K562 (cell line): Measurements from ENCODE around the gene FCGBP. TPM values are rescaled to one million over a fixed set of nuclear protein-coding genes. Genes with fewer than 3 reads are reported as not detected.

ENCODE experiments used
- ATAC-seq: fragments of 200-7000 bp; cut with Tn5 transposase; 3 replicates; pipeline ENCODE4 v1.9.1; 2020; ENCODE audit warnings: moderate library complexity
- BruUV-seq: library from RNA; stranded (reverse); fragments of 400-500 nt; replicated peaks from 2 replicates; lab custom pipeline; 2021; lab: Mats Ljungman, UMichigan
- CTCF ChIA-PET: fragments of 300-600 bp; formaldehyde crosslinking; extraction: SDS; loops from one replicate; lab custom pipeline; 2021; ENCODE audit warnings: low intra/inter-chr PET ratio; lab: Yijun Ruan, JAX
- POLR2A ChIA-PET: fragments of 300-600, 350-650 bp; sonication (Branson Sonifier 250); formaldehyde crosslinking; extraction: SDS; loops from one replicate; lab custom pipeline; 2021; ENCODE audit warnings: antibody characterized with exemption, inconsistent platforms; lab: Yijun Ruan, JAX
- DNase-seq, 4 experiments: peaks; one replicate each; pipeline versions ENCODE4 v3.0.0 to v3.0.0-alpha.2; 2011 to 2018; ENCODE audit warnings: low spot score in 3 of 4, mixed read lengths in 3 of 4; ENCODE audit errors: extremely low read depth in 1 of 4
- FAIRE-seq: peaks from 2 replicates; lab custom pipeline; 2011; peaks lifted over from hg19 to GRCh38; lab: Jason Lieb, UNC
- H2AFZ ChIP-seq: 2 replicates; pipeline ENCODE4 v1.6.0; 2011; ENCODE audit warnings: low read depth, low read length, control low read depth, inconsistent platforms
- H3K27ac ChIP-seq: fragments of 200-600 bp; 3 replicates; pipeline ENCODE4 v1.8.0; 2011; ENCODE audit warnings: low read depth, mild to moderate bottlenecking, control low read depth, inconsistent platforms, low read length, moderate library complexity, mixed read lengths; ENCODE audit errors: extremely low read depth
- H3K27me3 ChIP-seq, 2 experiments: fragments of 300-600 bp in 1 of 2; 2 replicates in 1 of 2; 3 replicates in 1 of 2; pipeline versions ENCODE4 v1.6.0 to v1.8.0; 2011; ENCODE audit warnings: inconsistent platforms in 2 of 2, low read length in 2 of 2, mild to moderate bottlenecking in 1 of 2, mixed read lengths in 1 of 2, moderate library complexity in 1 of 2; ENCODE audit not compliant: control insufficient read depth in 2 of 2, insufficient read depth in 2 of 2
- H3K36me3 ChIP-seq: fragments of 300-600 bp; 3 replicates; pipeline ENCODE4 v1.8.0; 2011; ENCODE audit warnings: mild to moderate bottlenecking, low read length, inconsistent platforms; ENCODE audit not compliant: control insufficient read depth, insufficient read depth
- H3K4me1 ChIP-seq, 2 experiments: fragments of 200-600 bp in 1 of 2; replicated peaks in 1 of 2; 2 replicates in 1 of 2; 3 replicates in 1 of 2; pipeline versions ENCODE4 v1.5.1 to v1.8.0; 2011; ENCODE audit warnings: inconsistent platforms in 2 of 2, low read length in 2 of 2, mild to moderate bottlenecking in 1 of 2, mixed read lengths in 1 of 2, moderate library complexity in 1 of 2; ENCODE audit not compliant: control insufficient read depth in 2 of 2, insufficient read depth in 2 of 2
- H3K4me2 ChIP-seq: 2 replicates; pipeline ENCODE4 v1.6.1; 2011; ENCODE audit warnings: low read length, control low read depth, inconsistent platforms, mixed read lengths; ENCODE audit not compliant: insufficient read depth
- H3K4me3 ChIP-seq: fragments of 200-600 bp; sonication (generic), shearing (Covaris generic); 2 replicates; pipeline ENCODE4 v1.5.1; 2016; ENCODE audit warnings: control low read depth, inconsistent platforms
- H3K79me2 ChIP-seq: fragments of 200-600 bp; 3 replicates; pipeline ENCODE4 v1.8.0; 2011; ENCODE audit warnings: low read length, inconsistent platforms; ENCODE audit not compliant: control insufficient read depth, insufficient read depth
- H3K9ac ChIP-seq, 2 experiments: 2 replicates each; pipeline versions ENCODE4 v1.6.0 to v1.6.1; 2011; ENCODE audit warnings: low read depth in 2 of 2, low read length in 2 of 2, control low read depth in 1 of 2, inconsistent platforms in 1 of 2, mild to moderate bottlenecking in 1 of 2, mixed read lengths in 1 of 2; ENCODE audit not compliant: insufficient read depth in 1 of 2
- H3K9me1 ChIP-seq: one replicate; pipeline ENCODE4 v1.6.0; 2011; ENCODE audit warnings: inconsistent platforms, mild to moderate bottlenecking, low read length, moderate library complexity; ENCODE audit not compliant: control insufficient read depth, insufficient read depth
- H3K9me3 ChIP-seq: replicated peaks from 2 replicates; pipeline ENCODE4 v1.5.1; 2011; ENCODE audit warnings: low read depth, low read length, inconsistent platforms; ENCODE audit not compliant: control insufficient read depth, insufficient read depth
- H4K20me1 ChIP-seq: replicated peaks from 2 replicates; pipeline ENCODE4 v1.6.1; 2011; ENCODE audit warnings: low read length, inconsistent platforms, mixed read lengths; ENCODE audit not compliant: control insufficient read depth, insufficient read depth
- ARNT ChIP-seq, 2 experiments: fragments of 450-650 bp; IDR thresholded peaks; 2 replicates each; pipeline ENCODE4 v1.6.1; 2016; ENCODE audit warnings: mild to moderate bottlenecking in 1 of 2
- DEAF1 ChIP-seq: fragments of 450-650 bp; formaldehyde crosslinking; IDR thresholded peaks from 2 replicates; pipeline ENCODE4 v1.4.0; 2020; ENCODE audit warnings: mild to moderate bottlenecking, moderate library complexity
- DMBX1 ChIP-seq: fragments of 250-450 bp; sonication (Bioruptor Pico); IDR thresholded peaks from 2 replicates; pipeline ENCODE4 v1.8.0; 2022; ENCODE audit warnings: inconsistent platforms, mild to moderate bottlenecking, moderate library complexity, borderline replicate concordance
- ELF1 ChIP-seq: fragments of 200-800 bp; sonication (Bioruptor generic); IDR thresholded peaks from 2 replicates; pipeline ENCODE4 v1.6.1; 2016; ENCODE audit warnings: missing genetic modification characterization, missing compliant biosample characterization
- GATAD2A ChIP-seq: fragments of 450-650 bp; IDR thresholded peaks from 2 replicates; pipeline ENCODE4 v1.6.1; 2017
- HNRNPH1 ChIP-seq: fragments of 200-400 bp; formaldehyde crosslinking; optimal IDR thresholded peaks from 2 replicates; pipeline ENCODE3; 2017; ENCODE audit warnings: low read depth, mild to moderate bottlenecking, low read length, moderate library complexity
- HNRNPL ChIP-seq: fragments of 200-400 bp; formaldehyde crosslinking; IDR thresholded peaks from 2 replicates; pipeline ENCODE4 v1.6.1; 2017; ENCODE audit warnings: low read depth, mild to moderate bottlenecking, low read length
- HOXB6 ChIP-seq: fragments of 250-450 bp; sonication (Bioruptor Pico); IDR thresholded peaks from 2 replicates; pipeline ENCODE4 v1.5.1; 2022; ENCODE audit warnings: mild to moderate bottlenecking, borderline replicate concordance
- NEUROD1 ChIP-seq: fragments of 150-350 bp; IDR thresholded peaks from 2 replicates; pipeline ENCODE4 v1.6.1; 2014; ENCODE audit warnings: borderline replicate concordance, low read length, low read depth; ENCODE audit not compliant: partially characterized antibody
- POU5F1 ChIP-seq: fragments of 150-350 bp; IDR thresholded peaks from 2 replicates; pipeline ENCODE4 v1.6.1; 2014; ENCODE audit warnings: borderline replicate concordance, low read length, low read depth, mild to moderate bottlenecking; ENCODE audit not compliant: partially characterized antibody
- TSC22D4 ChIP-seq: fragments of 450-650 bp; IDR thresholded peaks from 2 replicates; pipeline ENCODE4 v1.6.1; 2016; ENCODE audit warnings: missing genetic modification characterization, missing biosample characterization, control low read depth
- ZNF316 ChIP-seq: fragments of 450-650 bp; IDR thresholded peaks from 2 replicates; pipeline ENCODE4 v1.6.1; 2016
- ZNF41 ChIP-seq: fragments of 250-450 bp; sonication (Bioruptor Pico); conservative IDR thresholded peaks from 2 replicates; pipeline ENCODE4 v1.4.0; 2020; ENCODE audit warnings: mild to moderate bottlenecking
- ZNF561 ChIP-seq: fragments of 450-650 bp; formaldehyde crosslinking; conservative IDR thresholded peaks from 2 replicates; pipeline ENCODE4 v1.4.0; 2020; ENCODE audit warnings: mild to moderate bottlenecking, moderate library complexity
- ZNF76 ChIP-seq: fragments of 250-450 bp; sonication (Bioruptor Pico); IDR thresholded peaks from 2 replicates; pipeline ENCODE4 v1.4.0; 2020; ENCODE audit warnings: mild to moderate bottlenecking, moderate library complexity, borderline replicate concordance
- WGBS: fragments of 100-300 bp; shearing (Covaris generic); methylation state at CpG from one replicate; pipeline ENCODE4 v1.1.6; 2016; ENCODE audit warnings: low coverage, mixed read lengths; ENCODE audit not compliant: insufficient coverage; ENCODE audit errors: missing lambda C conversion rate; 5-methylcytosine and 5-hydroxymethylcytosine counted together
- in situ Hi-C: fragments of 300-500 bp; cut with MboI; formaldehyde crosslinking; loops from 4 replicates; pipeline ENCODE4 v1.15.0; 2018; ENCODE audit warnings: inconsistent platforms, mixed read lengths
- intact Hi-C: fragments of 100-400 bp; cut with micrococcal nuclease; formaldehyde crosslinking; loops from 2 replicates; pipeline ENCODE4 v1.14.2; 2022
- polyA plus RNA-seq, 8 experiments: library from polyadenylated mRNA; depleted of rRNA in 4 of 8; stranded (reverse) in 5 of 8; unstranded in 3 of 8; fragments of >200 nt; fragmentation: Nextera tagmentation in 2 of 8; fragmentation: Illumina TruSeq in 1 of 8; extraction: Ambion mirVana in 2 of 8; extraction: Trizol in 1 of 8; gene quantifications; 2 replicates each; pipeline versions ENCODE4 v1.2.1 to v1.2.3, GENCODE V29; 2011 to 2014; ENCODE audit warnings: inconsistent platforms in 1 of 8, missing spikeins in 1 of 8
- total RNA-seq, 7 experiments: library from RNA; depleted of rRNA in 6 of 7; stranded (reverse); fragments of >200 nt in 6 of 7; fragmentation: Illumina TruSeq in 2 of 7; extraction: Trizol in 2 of 7; gene quantifications; 2 replicates each; pipeline versions ENCODE4 v1.2.1 to v1.2.3, GENCODE V29; 2011 to 2021; ENCODE audit warnings: low replicate concordance in 1 of 7
- TF ChIP-seq, protein P1 (sequence below), 2 experiments: fragments of 450-650 bp; conservative IDR thresholded peaks; 2 replicates each; pipeline ENCODE4 v1.6.1; 2017; ENCODE audit warnings: mild to moderate bottlenecking in 2 of 2, moderate library complexity in 2 of 2

FCGBP gene
- total and polyA plus RNA-seq, 9 of the 15 experiments (the other 6 are each of a cell fraction or from before 2014, with no cell fraction given): 0.01 to 1.5 (median 0.13) TPM; not detected in 4

- in situ Hi-C loops: no loop called here
These were observed 16.8 kb downstream of the FCGBP start for GRCh38 chr19:39917561-39918182.

More at GRCh38 chr19:39917561-39918182, 16.8 kb downstream of the FCGBP start:
- 0 out of 4 replicates have a peak overlapping the region, but pooled peaks of 1 of the 2 experiments have one; percentile 13 for H3K9ac ChIP-seq
- no peaks in the 10 kb centered on the region for H3K9me1 ChIP-seq
- no peaks in the 10 kb centered on the region for H3K79me2 ChIP-seq
- intact Hi-C loops: no loop called here
- FAIRE-seq (no peak), DNase-seq (no peak), ATAC-seq (no peak)
- no peak for TF ChIP-seq HNRNPH1
- TF ChIP-seq, protein P1, sequence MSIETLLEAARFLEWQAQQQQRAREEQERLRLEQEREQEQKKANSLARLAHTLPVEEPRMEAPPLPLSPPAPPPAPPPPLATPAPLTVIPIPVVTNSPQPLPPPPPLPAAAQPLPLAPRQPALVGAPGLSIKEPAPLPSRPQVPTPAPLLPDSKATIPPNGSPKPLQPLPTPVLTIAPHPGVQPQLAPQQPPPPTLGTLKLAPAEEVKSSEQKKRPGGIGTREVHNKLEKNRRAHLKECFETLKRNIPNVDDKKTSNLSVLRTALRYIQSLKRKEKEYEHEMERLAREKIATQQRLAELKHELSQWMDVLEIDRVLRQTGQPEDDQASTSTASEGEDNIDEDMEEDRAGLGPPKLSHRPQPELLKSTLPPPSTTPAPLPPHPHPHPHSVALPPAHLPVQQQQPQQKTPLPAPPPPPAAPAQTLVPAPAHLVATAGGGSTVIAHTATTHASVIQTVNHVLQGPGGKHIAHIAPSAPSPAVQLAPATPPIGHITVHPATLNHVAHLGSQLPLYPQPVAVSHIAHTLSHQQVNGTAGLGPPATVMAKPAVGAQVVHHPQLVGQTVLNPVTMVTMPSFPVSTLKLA (conservative IDR thresholded peaks at IDR 0.05): no peak
- no peak for TF ChIP-seq ZNF41 (CRISPR knock-in tag)
- TF ChIP-seq HNRNPL: no peak
- no peak for TF ChIP-seq ZNF76 (CRISPR knock-in tag)
- no peak for TF ChIP-seq NEUROD1
- TF ChIP-seq ELF1 (tag): no peak
- no peak for TF ChIP-seq TSC22D4 (tag)
- TF ChIP-seq ZNF561 (CRISPR knock-in tag): no peak
- TF ChIP-seq HOXB6 (CRISPR knock-in tag): no peak
- TF ChIP-seq DEAF1 (CRISPR knock-in tag): no peak
- TF ChIP-seq DMBX1: no peak
- TF ChIP-seq GATAD2A: no peak
- no peak for TF ChIP-seq ARNT (IDR thresholded peaks at IDR 0.05)
- no peak for TF ChIP-seq POU5F1
- no peak for TF ChIP-seq ZNF316
- H3K4me2 ChIP-seq: no peak overlapping the region
- H3K4me1 ChIP-seq: peaks cover 0 to 14% of the 10 kb centered on the region in 2 experiments; a peak in 2 of 5 replicates
- no peaks in the 10 kb centered on the region for H3K36me3 ChIP-seq
- H3K4me3 ChIP-seq: no peak overlapping the region
- H2AFZ ChIP-seq: no peak overlapping the region
- H3K27ac ChIP-seq: no peak overlapping the region
- POLR2A ChIA-PET: no interaction called here
- CTCF ChIA-PET: no interaction called here
- 0 out of 2 replicates have a peak, but pooled peaks cover 6% of the 10 kb centered on the region for H4K20me1 ChIP-seq
- 3% methylated on average over 9 of the region's 9 CpGs for WGBS
- H3K27me3 ChIP-seq: peaks cover 13 to 59% of the 10 kb centered on the region in 2 experiments; a peak in 4 of 5 replicates
- no peaks in the 10 kb centered on the region for H3K9me3 ChIP-seq
- BruUV-seq: no TSS peak
